ENCODE measurements around the gene HRH2.

HRH2 gene

GRCh38 chr5:175693741-175694140, 35.9 kb downstream of the HRH2 start:
- DNase-seq = no peak

GRCh38 chr5:175694371-175695160, 36.7 kb downstream of the HRH2 start:
- no peak for DNase-seq

DNA sequence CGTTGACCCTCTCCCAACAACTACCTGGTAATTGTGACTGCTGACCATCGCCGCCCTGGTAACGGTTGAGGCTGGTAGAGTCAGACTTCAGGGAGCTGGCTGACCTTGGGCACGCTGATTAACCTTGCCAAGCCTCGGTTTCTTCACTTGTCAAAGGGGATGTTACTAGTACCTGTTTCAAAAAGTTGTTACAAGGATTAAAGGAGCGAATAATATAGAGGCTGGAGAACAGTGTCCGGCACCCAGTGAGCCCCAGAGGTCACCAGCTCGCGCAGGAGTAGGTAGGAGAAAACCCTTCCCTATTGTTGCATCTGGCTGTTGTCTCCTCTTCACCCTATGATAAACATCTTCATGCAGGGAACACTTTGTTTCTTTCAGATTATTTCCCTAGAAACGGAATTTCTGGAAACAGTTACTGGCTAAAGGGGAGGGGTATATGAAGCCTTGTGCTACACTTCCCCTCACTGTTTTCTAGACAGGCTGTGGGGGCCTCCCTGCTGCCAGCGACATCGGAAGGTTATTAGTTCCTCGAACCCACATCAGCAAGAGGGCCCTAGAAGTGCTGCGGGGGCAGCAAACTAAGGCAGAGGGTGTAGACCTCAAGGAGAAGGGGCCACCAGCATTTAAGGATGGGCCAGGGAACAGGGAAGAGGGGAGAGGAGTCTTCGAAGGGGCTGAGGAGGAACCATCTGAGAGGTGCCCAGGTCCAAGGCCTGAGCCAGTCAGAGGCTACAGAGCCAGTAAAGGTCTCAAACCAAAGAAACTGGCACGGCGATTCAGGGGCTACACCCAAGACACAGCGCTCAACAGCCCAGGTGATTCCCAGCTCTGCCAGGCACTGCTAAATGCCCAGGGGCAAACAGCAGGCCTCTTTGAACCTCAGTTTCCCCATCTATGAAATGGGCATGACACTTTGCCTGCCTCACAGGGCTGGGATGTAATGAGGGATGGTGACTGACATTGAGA, 37.6 kb downstream of the HRH2 start:
- DNase-seq = no peak

GRCh38 chr5:175696139-175696854, 38.4 kb downstream of the HRH2 start:
- DNase-seq = no peak

DNA sequence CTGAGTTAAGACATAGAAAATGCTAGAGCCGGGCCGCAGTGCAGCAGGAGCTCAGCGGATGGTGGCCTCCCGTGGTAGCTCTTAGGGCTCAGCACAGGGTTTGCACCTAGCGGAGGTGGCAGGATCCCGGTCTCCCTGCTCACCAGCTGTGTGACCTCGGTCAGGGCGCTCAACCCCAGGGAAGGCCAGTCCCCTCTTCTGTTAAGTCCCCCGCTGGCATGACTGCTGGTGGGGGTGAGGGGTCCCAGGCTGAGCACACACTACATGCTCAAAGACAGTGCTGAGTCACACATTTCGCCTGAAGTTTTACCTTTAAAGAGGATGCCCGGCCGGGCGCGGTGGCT, 39.0 kb downstream of the HRH2 start:
- DNase-seq = no peak

GRCh38 chr5:175697846-175698245, 40.0 kb downstream of the HRH2 start:
- no peak for DNase-seq

- no peak for DNase-seq
These were observed 40.7 kb downstream of the HRH2 start for GRCh38 chr5:175698401-175699115.

GRCh38 chr5:175700991-175701390, 43.1 kb downstream of the HRH2 start:
- DNase-seq = no peak

DNA sequence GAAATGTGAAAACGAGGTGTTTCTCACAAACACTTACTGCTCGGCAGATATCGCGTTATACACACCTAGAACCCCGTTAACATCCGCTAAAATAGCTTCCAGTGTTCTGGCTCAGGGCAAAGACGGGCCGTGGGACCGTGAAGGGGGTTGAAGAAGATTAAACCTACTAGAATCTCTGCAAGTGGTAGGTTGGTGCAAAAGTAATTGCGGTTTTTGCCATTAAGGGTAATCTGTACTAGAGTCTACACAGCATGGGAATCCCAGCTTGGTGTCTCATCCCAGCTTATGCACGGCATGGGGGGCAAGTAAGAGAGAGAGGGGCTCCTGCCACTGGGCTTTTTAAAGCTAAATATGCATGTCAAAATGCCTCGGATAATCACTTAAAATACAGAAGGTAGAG, 43.9 kb downstream of the HRH2 start:
- DNase-seq = no peak

DNA sequence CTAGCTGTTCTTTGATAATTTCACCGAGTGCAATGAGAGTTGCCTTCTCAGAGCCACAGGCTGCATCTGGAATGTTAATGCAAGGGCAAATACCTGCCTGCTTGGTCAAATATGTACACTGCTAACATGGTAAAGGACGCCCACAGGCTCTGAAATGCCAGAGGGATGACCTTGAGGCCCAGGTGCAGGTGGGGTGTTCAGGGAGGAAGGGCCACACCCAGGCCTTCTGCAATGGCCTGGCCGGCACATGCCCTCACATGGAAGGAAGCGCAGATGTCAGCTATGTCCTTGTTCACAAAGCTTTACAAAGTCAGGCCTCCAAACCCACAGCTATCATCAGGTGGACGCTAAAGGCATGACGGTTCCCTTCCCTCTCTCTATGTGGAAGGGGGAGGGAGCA, 48.6 kb downstream of the HRH2 start:
- DNase-seq = no peak

- DNase-seq = no peak
These were observed 50.0 kb downstream of the HRH2 start for GRCh38 chr5:175707751-175708375.

DNA sequence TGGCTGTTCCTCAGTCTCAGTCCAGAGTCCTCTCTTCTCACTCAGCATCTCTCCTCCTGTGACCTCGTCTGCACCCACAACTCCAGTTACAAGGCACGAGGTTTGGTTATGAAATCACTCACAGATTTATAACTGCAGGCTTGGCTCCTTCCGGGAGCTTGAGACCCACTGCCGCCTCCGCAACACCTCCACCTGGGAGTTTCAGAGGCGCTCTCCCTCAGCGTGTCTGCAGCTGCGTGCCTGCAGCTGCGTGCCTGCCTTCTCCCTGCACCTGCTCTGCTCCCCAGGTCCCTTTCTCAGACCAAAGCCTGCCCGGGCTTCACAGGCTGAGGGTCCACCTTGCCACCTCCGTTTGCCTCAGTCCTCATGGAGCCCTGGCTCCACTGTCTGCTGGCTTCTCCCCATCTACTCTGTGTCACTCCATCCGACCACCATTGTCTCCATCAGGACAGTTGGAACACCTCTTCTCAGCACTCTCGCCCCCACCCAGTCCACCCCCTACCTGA, 51.5 kb downstream of the HRH2 start:
- DNase-seq = no peak

DNA sequence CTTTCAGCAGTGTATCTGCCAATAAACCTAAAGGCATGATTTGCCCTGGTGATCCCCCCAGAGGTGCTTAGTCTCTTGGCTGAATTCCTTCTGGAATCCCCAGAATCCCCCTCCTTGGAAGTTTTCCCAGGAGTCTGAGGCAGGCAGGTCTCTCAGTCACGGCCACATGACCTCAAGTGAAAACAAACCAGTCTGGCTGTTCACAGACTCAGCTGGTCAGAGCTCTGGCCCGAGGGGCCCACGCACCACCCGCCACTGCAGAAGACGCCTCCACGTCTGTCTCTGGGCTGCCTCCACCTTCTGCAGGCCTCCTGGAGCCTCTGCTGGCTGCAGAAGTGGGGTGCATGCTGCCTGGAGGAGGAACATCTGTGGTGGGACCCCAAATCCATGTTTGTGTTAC, 52.5 kb downstream of the HRH2 start:
- no peak for DNase-seq

- no peak for DNase-seq
These were observed 53.2 kb downstream of the HRH2 start for GRCh38 chr5:175711031-175711430.

DNA sequence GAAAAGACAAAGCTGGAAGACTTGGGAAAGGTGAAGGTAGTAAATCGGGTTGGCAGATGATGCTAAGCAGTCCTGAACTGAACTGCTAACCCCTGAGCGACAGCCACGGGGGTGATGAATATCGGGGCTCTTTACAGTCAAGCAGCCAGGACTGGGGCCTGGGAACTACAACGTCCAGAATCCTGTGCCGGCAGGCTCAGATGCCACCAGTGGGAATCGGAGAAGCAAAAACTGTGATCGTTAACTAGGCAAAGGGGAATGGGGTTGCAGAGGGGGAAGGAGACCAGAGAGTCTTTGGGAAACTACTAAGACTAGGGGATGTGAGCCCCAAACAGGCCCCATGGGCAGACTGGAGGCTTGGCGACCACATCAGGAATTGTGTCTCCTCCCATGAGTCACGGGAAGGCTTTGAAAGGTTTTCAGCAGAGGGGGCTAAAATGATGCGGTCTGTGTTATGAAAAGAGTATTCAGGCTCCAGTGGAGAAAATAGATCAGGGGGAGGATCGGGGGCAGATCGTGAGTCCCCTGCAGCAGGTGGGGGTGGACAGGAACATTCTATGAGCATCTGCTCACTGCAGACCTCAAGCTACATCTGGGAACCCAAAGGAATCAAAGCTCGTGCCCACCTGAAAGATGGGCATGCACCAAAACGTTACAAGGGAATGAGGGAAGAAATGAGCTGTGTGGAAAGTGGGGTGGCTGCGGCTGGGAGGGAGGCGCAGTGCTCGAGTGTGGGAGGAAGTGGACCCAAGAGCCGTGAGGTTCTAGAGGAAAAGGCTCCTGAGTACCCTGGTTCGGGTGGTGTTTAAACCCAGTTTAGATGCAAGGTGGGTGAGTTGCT, 53.8 kb downstream of the HRH2 start:
- no peak for DNase-seq

DNA sequence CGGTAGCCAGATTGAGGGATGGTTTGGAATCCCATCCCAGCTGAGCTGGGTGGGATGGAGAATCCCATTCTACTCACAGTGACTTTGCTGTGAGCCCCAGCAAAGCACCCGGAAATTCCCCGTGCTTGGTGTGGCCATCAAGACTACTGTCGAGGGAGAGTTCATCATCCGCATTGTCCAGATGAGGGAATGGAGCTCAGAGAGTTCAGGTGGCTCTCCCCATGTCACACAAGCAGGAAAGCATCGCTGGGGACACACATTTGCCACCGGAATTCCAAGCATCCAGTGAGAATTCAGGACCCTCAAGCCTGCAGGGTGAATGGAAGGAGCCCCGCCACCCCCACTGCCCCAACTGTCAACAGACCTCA, 54.4 kb downstream of the HRH2 start:
- DNase-seq = no peak

GRCh38 chr5:175712681-175713085, 54.8 kb downstream of the HRH2 start:
- peak; percentile 24 for DNase-seq

DNA sequence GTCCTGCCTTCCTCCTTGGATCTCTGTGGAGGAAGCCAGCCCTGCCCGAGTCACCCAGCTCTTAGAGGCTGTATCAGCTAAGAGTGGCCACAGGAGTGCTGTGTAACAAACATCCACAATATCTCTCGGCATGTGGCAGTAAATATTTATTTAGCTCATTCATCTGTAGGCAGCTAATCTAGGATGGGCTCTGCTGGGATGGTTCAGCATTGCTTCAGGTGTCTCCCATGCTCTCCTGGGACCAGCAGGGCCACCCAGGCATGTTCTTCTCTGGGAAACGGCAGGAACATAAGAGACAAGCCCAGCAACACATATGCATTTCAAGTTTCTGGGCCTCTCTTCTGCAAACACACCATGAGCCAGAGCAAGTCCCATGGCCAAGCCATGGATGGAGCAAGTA, 56.1 kb downstream of the HRH2 start:
- no peak for DNase-seq

DNA sequence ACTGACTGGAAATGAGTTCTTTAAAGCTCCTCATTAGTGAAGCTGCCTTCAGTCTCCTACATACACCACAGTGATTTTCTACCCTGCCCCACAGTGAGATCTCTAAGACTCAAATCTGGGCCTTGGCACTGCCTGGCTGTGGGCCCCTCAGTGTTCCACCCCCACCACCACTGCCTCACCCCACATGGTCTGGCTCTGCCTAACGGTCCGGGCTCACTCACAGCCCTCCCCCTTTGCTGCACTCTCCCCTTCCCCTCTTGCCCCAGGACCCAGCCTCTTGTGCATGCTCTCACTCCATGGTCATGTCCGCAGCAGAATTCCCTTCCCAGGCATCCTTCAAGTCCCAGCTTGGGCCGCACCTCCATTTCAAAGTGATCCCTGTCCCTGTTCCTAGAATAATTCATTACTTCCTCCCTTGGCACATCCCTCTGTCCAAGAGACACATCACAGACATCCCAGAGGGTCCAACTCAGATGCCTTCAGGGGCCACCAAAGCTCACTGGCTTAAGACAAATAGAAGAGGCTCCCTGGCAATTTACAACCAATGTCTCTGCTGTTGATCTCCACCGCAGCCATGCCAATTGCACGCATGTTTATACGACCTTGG, 56.7 kb downstream of the HRH2 start:
- DNase-seq = no peak

GRCh38 chr5:175715627-175716522, 58.0 kb downstream of the HRH2 start:
- no peak for DNase-seq

Measured in NCI-H1694 (cell line).